ENCODE measurements around the gene CDH13.

Gene CDH13

GRCh38 chr16:83472776-83473501, 846.2 kb downstream of the CDH13 start:
- DNase-seq (ENCODE audit: low spot score), result no peak
- FAIRE-seq, result no peak

- DNase-seq (ENCODE audit: low spot score) (no peak), FAIRE-seq (no peak)
Measured at GRCh38 chr16:83473926-83474650, 847.3 kb downstream of the CDH13 start.

- FAIRE-seq, result no peak
- no peak for DNase-seq (ENCODE audit: low spot score)
Measured at GRCh38 chr16:83475108-83475507, 848.3 kb downstream of the CDH13 start.

GRCh38 chr16:83481589-83481988, 854.8 kb downstream of the CDH13 start:
- DNase-seq (ENCODE audit: low spot score) (no peak), FAIRE-seq (no peak)

- DNase-seq (ENCODE audit: low spot score) (no peak), FAIRE-seq (no peak)
Measured at GRCh38 chr16:83482545-83483162, 855.9 kb downstream of the CDH13 start.

GRCh38 chr16:83490073-83490472, 863.3 kb downstream of the CDH13 start:
- DNase-seq (ENCODE audit: low spot score) (no peak), FAIRE-seq (no peak)

- no peak for FAIRE-seq
- DNase-seq (ENCODE audit: low spot score), result no peak
Measured at GRCh38 chr16:83494459-83494858, 867.7 kb downstream of the CDH13 start.

- no peak for DNase-seq (ENCODE audit: low spot score)
- no peak for FAIRE-seq
Measured at GRCh38 chr16:83501481-83501880, 874.7 kb downstream of the CDH13 start.

GRCh38 chr16:83508295-83508694, 881.5 kb downstream of the CDH13 start:
- DNase-seq (ENCODE audit: low spot score) (no peak), FAIRE-seq (no peak)

- DNase-seq (ENCODE audit: low spot score) (no peak), FAIRE-seq (no peak)
Measured at GRCh38 chr16:83509316-83509715, 882.5 kb downstream of the CDH13 start.

GRCh38 chr16:83510906-83511305, 884.1 kb downstream of the CDH13 start:
- DNase-seq (ENCODE audit: low spot score) (no peak), FAIRE-seq (no peak)

- peak; percentile 90 for FAIRE-seq
- DNase-seq (ENCODE audit: low spot score), result peak; percentile 61
Measured at GRCh38 chr16:83513008-83513755, 886.4 kb downstream of the CDH13 start.

- FAIRE-seq (no peak), DNase-seq (ENCODE audit: low spot score) (no peak)
Measured at GRCh38 chr16:83515395-83515794, 888.6 kb downstream of the CDH13 start.

- FAIRE-seq (no peak), DNase-seq (ENCODE audit: low spot score) (no peak)
Measured at GRCh38 chr16:83516931-83517330, 890.2 kb downstream of the CDH13 start.

- DNase-seq (ENCODE audit: low spot score) (no peak), FAIRE-seq (no peak)
Measured at GRCh38 chr16:83517398-83517797, 890.6 kb downstream of the CDH13 start.

GRCh38 chr16:83520596-83520995, 893.8 kb downstream of the CDH13 start:
- no peak for DNase-seq (ENCODE audit: low spot score)
- no peak for FAIRE-seq

GRCh38 chr16:83530293-83530692, 903.5 kb downstream of the CDH13 start:
- FAIRE-seq, result no peak
- DNase-seq (ENCODE audit: low spot score), result no peak

- FAIRE-seq (no peak), DNase-seq (ENCODE audit: low spot score) (no peak)
Measured at GRCh38 chr16:83532634-83533033, 905.9 kb downstream of the CDH13 start.

GRCh38 chr16:83533193-83533592, 906.4 kb downstream of the CDH13 start:
- FAIRE-seq (peak; percentile 90), DNase-seq (ENCODE audit: low spot score) (peak; percentile 85)

GRCh38 chr16:83538707-83539106, 911.9 kb downstream of the CDH13 start:
- DNase-seq (ENCODE audit: low spot score), result no peak
- no peak for FAIRE-seq

GRCh38 chr16:83539736-83540490, 913.1 kb downstream of the CDH13 start:
- no peak for FAIRE-seq

More at GRCh38 chr16:83539736-83540490, 913.1 kb downstream of the CDH13 start:
- no peak for DNase-seq (ENCODE audit: low spot score)

All from RCC 7860 (cell line).